ENCODE measurements around the gene ADARB2. TPM values are rescaled to one million over a fixed set of nuclear protein-coding genes. Genes with fewer than 3 reads are reported as not detected.

ADARB2 gene
- total and polyA plus RNA-seq, 3 donors from 2014 or later: 8.5 to 13.0 (median 10.4) TPM

DNA sequence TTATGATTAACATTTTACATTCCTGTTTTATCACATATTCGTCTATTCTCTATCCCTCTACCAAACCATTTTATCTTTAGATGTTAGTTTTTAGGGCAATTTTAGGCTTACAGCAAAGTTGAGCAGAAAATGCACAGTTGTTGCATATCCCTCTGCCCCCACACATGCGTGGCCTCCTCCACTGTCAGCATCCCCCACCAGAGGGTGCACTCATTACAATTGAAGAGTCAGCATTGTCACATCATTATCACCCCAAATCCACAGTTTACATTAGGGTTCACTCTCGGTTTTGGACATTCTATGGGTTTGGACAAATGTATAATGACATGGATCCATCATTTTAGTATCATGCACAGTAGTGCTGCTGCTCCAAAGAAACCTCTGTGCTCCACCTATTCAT lies 594.7 kb downstream of the ADARB2 start:
- intact Hi-C loops (cut with DNase I; ENCODE audit: low total_unique reads): no loop called here
- no peak for DNase-seq
- Histone ChIP-seq H3K27me3 (no peaks in the 10 kb centered on the region), H3K4me3 (no peak overlapping the region), H3K9me3 (no peaks in the 10 kb centered on the region), H3K36me3 (ENCODE audit: low read depth, missing control alignments) (no peaks in the 10 kb centered on the region), H3K4me1 (no peaks in the 10 kb centered on the region), H3K27ac (no peak overlapping the region)
- 60 to 74% methylated on average over 3 of the region's 3 CpGs for WGBS, 2 donors
- TF ChIP-seq, protein P1, sequence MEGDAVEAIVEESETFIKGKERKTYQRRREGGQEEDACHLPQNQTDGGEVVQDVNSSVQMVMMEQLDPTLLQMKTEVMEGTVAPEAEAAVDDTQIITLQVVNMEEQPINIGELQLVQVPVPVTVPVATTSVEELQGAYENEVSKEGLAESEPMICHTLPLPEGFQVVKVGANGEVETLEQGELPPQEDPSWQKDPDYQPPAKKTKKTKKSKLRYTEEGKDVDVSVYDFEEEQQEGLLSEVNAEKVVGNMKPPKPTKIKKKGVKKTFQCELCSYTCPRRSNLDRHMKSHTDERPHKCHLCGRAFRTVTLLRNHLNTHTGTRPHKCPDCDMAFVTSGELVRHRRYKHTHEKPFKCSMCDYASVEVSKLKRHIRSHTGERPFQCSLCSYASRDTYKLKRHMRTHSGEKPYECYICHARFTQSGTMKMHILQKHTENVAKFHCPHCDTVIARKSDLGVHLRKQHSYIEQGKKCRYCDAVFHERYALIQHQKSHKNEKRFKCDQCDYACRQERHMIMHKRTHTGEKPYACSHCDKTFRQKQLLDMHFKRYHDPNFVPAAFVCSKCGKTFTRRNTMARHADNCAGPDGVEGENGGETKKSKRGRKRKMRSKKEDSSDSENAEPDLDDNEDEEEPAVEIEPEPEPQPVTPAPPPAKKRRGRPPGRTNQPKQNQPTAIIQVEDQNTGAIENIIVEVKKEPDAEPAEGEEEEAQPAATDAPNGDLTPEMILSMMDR (IDR thresholded peaks at IDR 0.05): no peak
- TF ChIP-seq POLR2A (IDR thresholded peaks at IDR 0.05): no peak

DNA sequence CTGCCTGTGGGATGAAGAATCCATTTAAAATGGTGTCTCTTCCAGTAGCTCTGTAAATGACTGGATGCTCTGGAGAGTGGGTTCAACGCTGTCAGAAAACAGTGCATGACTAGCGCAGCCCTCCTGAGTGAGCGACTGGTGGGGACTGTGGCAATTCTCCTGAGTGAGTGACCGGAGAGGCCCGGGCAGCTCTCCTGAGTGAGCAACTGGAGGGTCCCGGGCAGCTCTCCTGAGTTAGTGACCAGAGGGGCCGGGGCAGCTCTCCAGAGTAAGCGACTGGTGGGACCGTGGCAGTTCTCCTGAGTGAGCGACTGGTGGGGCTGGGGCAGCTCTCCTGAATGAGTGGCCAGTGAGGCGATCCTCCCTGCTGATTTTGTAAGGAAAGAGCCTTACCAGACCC lies 595.6 kb downstream of the ADARB2 start:
- Histone ChIP-seq H3K27me3 (no peaks in the 10 kb centered on the region), H3K4me1 (no peaks in the 10 kb centered on the region), H3K36me3 (ENCODE audit: low read depth, missing control alignments) (no peaks in the 10 kb centered on the region), H3K4me3 (no peak overlapping the region), H3K9me3 (no peaks in the 10 kb centered on the region), H3K27ac (no peak overlapping the region)
- no peak for DNase-seq
- WGBS, 2 donors: 95 to 96% methylated on average over 8 to 11 of the region's 11 CpGs
- intact Hi-C loops (cut with DNase I; ENCODE audit: low total_unique reads): no loop called here
- TF ChIP-seq, protein P1 (IDR thresholded peaks at IDR 0.05): no peak
- no peak for TF ChIP-seq POLR2A (IDR thresholded peaks at IDR 0.05)

DNA sequence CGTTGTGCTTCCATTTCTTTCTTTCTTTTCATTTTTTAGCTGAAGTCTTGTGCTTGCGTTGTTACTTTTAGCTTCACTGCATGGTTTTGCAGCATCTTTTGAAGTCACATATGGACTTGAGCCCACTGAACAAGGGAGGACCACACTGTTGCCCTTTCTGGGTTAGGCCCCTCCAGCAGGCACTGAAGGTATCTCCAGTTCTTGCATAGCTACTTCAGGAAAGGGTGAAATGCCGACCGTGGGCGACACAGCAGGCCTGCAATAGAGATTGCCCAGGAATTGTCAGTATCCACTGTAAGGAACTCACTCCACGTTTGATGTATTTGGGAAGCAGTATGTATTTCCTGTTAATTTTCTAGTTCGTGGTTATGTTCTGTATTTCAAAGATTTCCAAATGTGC lies 596.1 kb downstream of the ADARB2 start:
- Histone ChIP-seq H3K36me3 (ENCODE audit: low read depth, missing control alignments) (no peaks in the 10 kb centered on the region), H3K27ac (no peak overlapping the region), H3K9me3 (no peaks in the 10 kb centered on the region), H3K4me1 (no peaks in the 10 kb centered on the region), H3K27me3 (no peaks in the 10 kb centered on the region), H3K4me3 (no peak overlapping the region)
- 71 to 81% methylated on average over 7 of the region's 7 CpGs for WGBS, 2 donors
- DNase-seq: no peak
- TF ChIP-seq, protein P1 (IDR thresholded peaks at IDR 0.05): no peak
- TF ChIP-seq POLR2A (IDR thresholded peaks at IDR 0.05): no peak
- intact Hi-C loops (cut with DNase I; ENCODE audit: low total_unique reads): no loop called here

DNA sequence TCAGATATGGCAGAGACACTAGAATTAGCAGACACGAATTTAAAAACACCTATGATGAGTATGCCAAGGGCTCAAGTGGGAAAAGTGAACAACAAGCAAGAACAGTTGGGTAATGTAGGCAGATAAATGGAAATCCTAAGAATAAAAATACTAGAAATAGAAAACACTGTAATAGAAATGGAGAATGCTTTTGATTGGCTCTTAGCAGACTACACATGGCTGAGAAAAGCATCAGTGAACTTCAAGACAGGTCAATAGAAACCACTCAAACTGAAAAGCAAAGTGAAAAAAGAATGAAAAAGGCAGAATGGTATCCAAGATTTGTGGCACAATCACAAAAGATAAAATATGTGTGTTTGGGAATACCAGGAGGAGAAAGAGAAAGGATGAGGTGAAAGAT lies 598.8 kb downstream of the ADARB2 start:
- intact Hi-C loops (cut with DNase I; ENCODE audit: low total_unique reads): no loop called here
- TF ChIP-seq, protein P1 (IDR thresholded peaks at IDR 0.05): no peak
- TF ChIP-seq POLR2A (IDR thresholded peaks at IDR 0.05): no peak
- Histone ChIP-seq H3K36me3 (ENCODE audit: low read depth, missing control alignments) (no peaks in the 10 kb centered on the region), H3K4me1 (no peaks in the 10 kb centered on the region), H3K27ac (no peak overlapping the region), H3K4me3 (no peak overlapping the region), H3K9me3 (no peaks in the 10 kb centered on the region), H3K27me3 (no peaks in the 10 kb centered on the region)
- WGBS, 2 donors: 78 to 81% methylated on average over 1 of the region's 1 CpG
- DNase-seq: no peak

DNA sequence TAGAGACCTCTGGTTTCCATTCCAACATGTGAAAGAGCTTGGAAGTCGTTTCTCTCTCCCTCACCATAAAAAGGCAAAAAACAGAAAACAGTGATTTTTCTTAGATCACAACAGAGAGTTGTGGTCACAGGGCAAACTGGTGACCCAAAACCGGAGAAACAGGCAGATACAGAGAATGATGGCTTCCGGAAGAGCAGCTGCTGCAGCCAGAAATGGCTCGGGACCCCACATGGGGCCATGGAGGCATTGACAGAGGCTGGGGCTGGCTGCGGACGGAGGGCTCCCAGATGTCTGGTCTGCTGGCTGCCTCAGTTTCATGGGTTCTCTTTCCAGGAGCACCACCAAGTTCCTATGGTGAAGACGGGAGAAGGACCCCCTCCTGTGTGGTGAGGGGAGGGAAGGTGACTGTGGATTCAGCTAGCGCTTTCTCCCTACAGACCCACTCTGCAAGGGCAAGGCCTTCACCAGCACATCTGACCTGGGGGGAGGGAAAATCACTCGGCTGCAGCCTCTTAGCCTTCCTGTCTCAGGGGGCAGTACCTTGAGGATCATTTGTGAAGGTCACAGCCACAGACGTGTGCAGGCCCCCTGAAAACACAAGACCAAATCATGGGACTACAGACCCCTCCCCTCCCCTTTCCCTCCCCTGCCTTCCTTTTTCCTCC lies 599.7 kb downstream of the ADARB2 start:
- Histone ChIP-seq H3K27ac (no peak overlapping the region), H3K27me3 (no peaks in the 10 kb centered on the region), H3K4me3 (no peak overlapping the region), H3K36me3 (ENCODE audit: low read depth, missing control alignments) (no peaks in the 10 kb centered on the region), H3K4me1 (no peaks in the 10 kb centered on the region), H3K9me3 (no peaks in the 10 kb centered on the region)
- no peak for DNase-seq
- 81 to 87% methylated on average over 6 to 10 of the region's 10 CpGs for WGBS, 2 donors
- TF ChIP-seq POLR2A (IDR thresholded peaks at IDR 0.05): no peak
- TF ChIP-seq, protein P1 (IDR thresholded peaks at IDR 0.05): no peak
- intact Hi-C loops (cut with DNase I; ENCODE audit: low total_unique reads): no loop called here

Data from testis (tissue), 3 donors.